Lower lobe of right lung (tissue), 2 donors: ENCODE measurements around the gene PROK2. TPM values are rescaled to one million over a fixed set of nuclear protein-coding genes. Genes with fewer than 3 reads are reported as not detected.

ENCODE experiments used
- ATAC-seq, 2 donors: fragments of 200-7000 bp; cut with Tn5 transposase; one replicate each; pipeline ENCODE4 v1.9.1; 2020 to 2022; ENCODE audit warnings: mild to moderate bottlenecking in 2 of 2, moderate library complexity in 2 of 2
- DNase-seq: peaks from one replicate; pipeline ENCODE4 v3.0.0-alpha.2; 2020
- H3K27ac ChIP-seq: fragments of 200-600 bp; one replicate; pipeline ENCODE4 v1.8.0; 2022
- H3K27me3 ChIP-seq: fragments of 200-600 bp; one replicate; pipeline ENCODE4 v1.8.0; 2022; ENCODE audit warnings: low read depth
- H3K36me3 ChIP-seq: fragments of 200-600 bp; one replicate; pipeline ENCODE4 v1.8.0; 2022; ENCODE audit warnings: mild to moderate bottlenecking
- H3K4me1 ChIP-seq: fragments of 200-600 bp; one replicate; pipeline ENCODE4 v1.8.0; 2022
- H3K4me3 ChIP-seq: fragments of 200-600 bp; one replicate; pipeline ENCODE4 v1.8.0; 2022; ENCODE audit warnings: mild to moderate bottlenecking
- H3K9me3 ChIP-seq: fragments of 200-600 bp; one replicate; pipeline ENCODE4 v1.8.0; 2022
- intact Hi-C: fragments of 100-400 bp; cut with DNase I; formaldehyde crosslinking; loops from one replicate; pipeline ENCODE4 v1.11.0; 2022
- total RNA-seq: library from RNA; stranded (reverse); fragmentation: NEBNext Ultra II Directional; extraction: Animal tissue kit (Norgen Biotek cat#: 25700); gene quantifications from one replicate; pipeline ENCODE4 v1.2.1, GENCODE V29; 2021
- TF ChIP-seq, protein P1 (sequence below): fragments of 200-600 bp; IDR thresholded peaks from one replicate; pipeline ENCODE4 v1.8.0; 2022; ENCODE audit warnings: antibody characterized with exemption, mild to moderate bottlenecking
- donor health status: DM: no; HTN: yes; CAD: no; lungs with severe emphysema.

The PROK2 gene
- total RNA-seq, 1 donor from 2014 or later = 7.4 TPM

DNA sequence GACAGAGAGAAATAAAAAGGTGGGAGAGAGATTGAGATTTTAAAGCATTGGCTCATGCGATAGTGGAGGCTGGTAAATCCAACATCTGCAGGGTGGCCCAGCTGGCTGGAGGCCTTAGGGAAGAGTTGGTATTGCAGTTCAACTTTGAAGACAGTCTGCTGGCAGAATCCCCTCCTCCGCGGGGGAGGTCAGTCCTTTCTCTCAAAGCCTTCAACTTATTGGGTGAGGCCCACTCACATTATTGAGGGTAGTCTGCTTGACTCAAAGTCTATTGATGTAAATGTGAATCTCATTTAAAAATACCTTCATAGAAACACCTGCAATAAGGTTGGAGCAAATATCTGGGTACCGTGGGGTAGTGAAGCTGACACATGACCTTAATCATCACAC, 31.8 kb upstream of the PROK2 start:
- TF ChIP-seq, protein P1, sequence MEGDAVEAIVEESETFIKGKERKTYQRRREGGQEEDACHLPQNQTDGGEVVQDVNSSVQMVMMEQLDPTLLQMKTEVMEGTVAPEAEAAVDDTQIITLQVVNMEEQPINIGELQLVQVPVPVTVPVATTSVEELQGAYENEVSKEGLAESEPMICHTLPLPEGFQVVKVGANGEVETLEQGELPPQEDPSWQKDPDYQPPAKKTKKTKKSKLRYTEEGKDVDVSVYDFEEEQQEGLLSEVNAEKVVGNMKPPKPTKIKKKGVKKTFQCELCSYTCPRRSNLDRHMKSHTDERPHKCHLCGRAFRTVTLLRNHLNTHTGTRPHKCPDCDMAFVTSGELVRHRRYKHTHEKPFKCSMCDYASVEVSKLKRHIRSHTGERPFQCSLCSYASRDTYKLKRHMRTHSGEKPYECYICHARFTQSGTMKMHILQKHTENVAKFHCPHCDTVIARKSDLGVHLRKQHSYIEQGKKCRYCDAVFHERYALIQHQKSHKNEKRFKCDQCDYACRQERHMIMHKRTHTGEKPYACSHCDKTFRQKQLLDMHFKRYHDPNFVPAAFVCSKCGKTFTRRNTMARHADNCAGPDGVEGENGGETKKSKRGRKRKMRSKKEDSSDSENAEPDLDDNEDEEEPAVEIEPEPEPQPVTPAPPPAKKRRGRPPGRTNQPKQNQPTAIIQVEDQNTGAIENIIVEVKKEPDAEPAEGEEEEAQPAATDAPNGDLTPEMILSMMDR = no peak
- H3K4me1 ChIP-seq = no peaks in the 10 kb centered on the region
- no peaks in the 10 kb centered on the region for H3K36me3 ChIP-seq
- no peaks in the 10 kb centered on the region for H3K27me3 ChIP-seq
- no peaks in the 10 kb centered on the region for H3K9me3 ChIP-seq
- no peak for ATAC-seq
- DNase-seq = no peak
- H3K27ac ChIP-seq = no peak overlapping the region
- no peak overlapping the region for H3K4me3 ChIP-seq
- intact Hi-C loops = no loop called here

DNA sequence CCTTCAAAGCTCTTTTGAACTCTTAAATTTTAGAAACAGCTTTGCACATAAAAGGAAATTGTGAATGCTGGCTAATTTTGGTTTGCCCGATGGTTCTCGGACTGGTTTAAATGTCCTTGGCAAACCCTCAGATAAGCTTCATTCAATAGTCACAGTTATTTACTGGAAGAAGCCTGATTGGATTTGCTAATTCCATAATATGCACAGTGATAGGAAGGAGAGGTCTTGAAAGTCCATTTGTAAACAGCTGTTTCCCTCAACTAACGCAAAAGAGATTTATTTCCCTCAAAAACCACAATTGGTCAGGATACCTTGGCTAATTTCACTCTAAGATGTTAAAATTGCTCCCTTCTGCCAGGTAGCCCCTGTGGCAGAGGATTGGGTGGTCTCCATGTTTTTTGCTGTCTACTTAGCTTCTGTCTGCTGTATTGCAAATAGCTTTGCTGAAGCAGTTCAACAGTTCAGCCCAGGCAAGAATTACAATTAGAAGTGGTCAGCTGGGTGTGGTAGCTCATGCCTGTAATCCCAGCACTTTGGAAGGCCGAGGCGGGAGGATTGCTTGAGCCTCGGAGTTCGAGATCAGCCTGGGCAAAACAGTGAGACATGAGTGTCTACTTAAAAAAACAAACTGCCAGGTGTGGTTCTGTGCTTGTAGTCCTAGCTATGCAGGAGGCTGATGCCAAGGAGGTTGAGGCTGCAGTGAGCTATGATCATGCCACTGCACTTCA, 30.6 kb upstream of the PROK2 start:
- Histone ChIP-seq H3K27me3 (no peaks in the 10 kb centered on the region), H3K9me3 (no peaks in the 10 kb centered on the region), H3K27ac (no peak overlapping the region), H3K4me1 (no peaks in the 10 kb centered on the region), H3K4me3 (no peak overlapping the region), H3K36me3 (no peaks in the 10 kb centered on the region)
- no peak for ATAC-seq
- intact Hi-C loops = no loop called here
- no peak for DNase-seq
- TF ChIP-seq, protein P1 = no peak

DNA sequence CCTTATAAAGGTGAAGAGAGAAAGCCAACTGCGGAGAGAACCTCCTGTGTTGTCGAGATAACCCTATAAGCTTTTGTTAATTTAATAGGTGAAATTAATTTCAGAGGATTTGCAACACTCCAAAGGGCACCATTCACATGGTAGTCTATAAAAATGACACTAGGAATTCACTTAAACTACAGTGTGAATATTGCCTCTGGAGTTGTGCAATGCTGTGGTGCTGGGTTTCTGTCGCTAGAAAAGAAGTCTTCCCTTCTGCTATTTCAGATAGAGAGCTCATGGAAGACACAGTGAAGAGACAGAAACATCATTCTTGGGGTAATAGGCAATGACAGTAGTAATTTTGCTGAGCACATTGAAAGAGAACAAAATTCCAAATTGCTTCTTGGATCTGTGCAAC, 28.8 kb upstream of the PROK2 start:
- TF ChIP-seq, protein P1 = no peak
- ATAC-seq = no peak
- no peak for DNase-seq
- intact Hi-C loops = no loop called here
- no peaks in the 10 kb centered on the region for H3K4me1 ChIP-seq
- H3K27ac ChIP-seq = no peak overlapping the region
- no peaks in the 10 kb centered on the region for H3K9me3 ChIP-seq
- H3K36me3 ChIP-seq = no peaks in the 10 kb centered on the region
- no peak overlapping the region for H3K4me3 ChIP-seq
- H3K27me3 ChIP-seq = no peaks in the 10 kb centered on the region

DNA sequence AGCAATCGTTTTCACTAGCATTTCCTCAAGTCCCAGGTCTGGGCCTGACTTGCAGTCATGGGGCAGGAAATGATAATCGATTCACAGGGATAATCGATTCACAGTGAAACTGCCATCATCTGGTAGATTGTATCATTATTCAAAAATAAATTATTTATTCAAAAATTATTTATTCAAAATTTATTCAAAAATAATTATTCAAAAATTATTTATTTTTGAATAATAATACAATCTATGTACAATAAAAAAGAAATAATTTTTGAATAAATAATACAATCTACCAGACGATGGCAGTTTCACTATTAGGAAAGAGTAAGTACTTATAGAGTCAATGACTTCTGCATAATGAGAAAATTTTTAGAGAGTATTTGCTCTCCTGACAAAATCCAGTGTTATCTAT, 28.1 kb upstream of the PROK2 start:
- ATAC-seq (no peak), DNase-seq (no peak)
- intact Hi-C loops = no loop called here
- Histone ChIP-seq H3K27ac (no peak overlapping the region), H3K27me3 (no peaks in the 10 kb centered on the region), H3K9me3 (no peaks in the 10 kb centered on the region), H3K4me3 (no peak overlapping the region), H3K36me3 (no peaks in the 10 kb centered on the region), H3K4me1 (no peaks in the 10 kb centered on the region)
- TF ChIP-seq, protein P1 = no peak

DNA sequence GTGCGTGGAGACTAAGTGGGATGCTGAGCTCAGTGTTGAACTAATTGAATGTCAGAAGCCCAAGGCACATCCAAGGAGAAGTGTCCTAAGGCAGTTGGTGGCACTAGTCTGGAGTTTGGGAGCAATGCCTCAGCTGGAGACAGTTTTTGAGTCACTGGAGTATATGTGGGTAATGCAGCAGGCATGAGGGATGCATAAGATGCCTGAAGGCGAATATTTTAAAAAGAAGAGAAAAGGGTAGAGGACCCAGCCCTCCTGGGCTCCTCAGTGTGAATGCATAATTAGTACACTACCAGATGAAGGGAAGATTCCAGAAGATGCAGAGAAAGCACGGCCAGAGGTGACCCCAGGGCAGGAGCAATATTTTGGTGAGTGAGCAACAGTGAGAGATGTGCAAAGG, 25.1 kb upstream of the PROK2 start:
- Histone ChIP-seq H3K9me3 (no peaks in the 10 kb centered on the region), H3K4me1 (no peaks in the 10 kb centered on the region), H3K27ac (no peak overlapping the region), H3K36me3 (no peaks in the 10 kb centered on the region), H3K27me3 (peaks cover under 1% of the 10 kb centered on the region), H3K4me3 (no peak overlapping the region)
- ATAC-seq = no peak
- TF ChIP-seq, protein P1 = no peak
- intact Hi-C loops = no loop called here
- no peak for DNase-seq
